A549 (cell line): ENCODE results near the gene PDPK1. TPM values are rescaled to one million over a fixed set of nuclear protein-coding genes. Genes with fewer than 3 reads are reported as not detected.

Experiments used
- ATAC-seq, 2 experiments: fragments of 200-7000 bp in 1 of 2; fragments of >200 bp in 1 of 2; cut with Nextera tagmentation in 1 of 2; cut with Tn5 transposase in 1 of 2; 3 replicates each; pipeline versions ENCODE4 v1.8.0 to v1.9.1; 2018 to 2020; ENCODE audit warnings: mild to moderate bottlenecking in 1 of 2, moderate library complexity in 1 of 2
- CTCF ChIA-PET: fragments of 300-600 bp; sonication (Branson Sonifier 250); formaldehyde crosslinking; extraction: SDS; loops from one replicate; lab custom pipeline; 2021; ENCODE audit warnings: antibody characterized with exemption, inconsistent platforms; lab: Yijun Ruan, JAX
- POLR2A ChIA-PET: fragments of 350-600 bp; formaldehyde crosslinking; extraction: SDS; loops from one replicate; lab custom pipeline; 2021; ENCODE audit warnings: antibody characterized with exemption, inconsistent platforms; lab: Yijun Ruan, JAX
- DNase-seq, 2 experiments: peaks; one replicate each; pipeline versions ENCODE4 v3.0.0 to v3.0.0-alpha.2; 2011 to 2016; ENCODE audit warnings: low read depth in 1 of 2, low spot score in 1 of 2
- FAIRE-seq: peaks from 2 replicates; lab custom pipeline; 2011; peaks lifted over from hg19 to GRCh38; lab: Jason Lieb, UNC
- H3K27ac ChIP-seq, 2 experiments: fragments of >200 bp; sonication (Bioruptor Twin); formaldehyde crosslinking; 3 replicates each; pipeline ENCODE4 v1.5.1; 2016 to 2017
- H3K4me1 ChIP-seq: fragments of >200 bp; sonication (Bioruptor Twin); formaldehyde crosslinking; 3 replicates; pipeline ENCODE4 v1.6.1; 2016
- H3K4me2 ChIP-seq: fragments of >200 bp; sonication (Bioruptor Twin); formaldehyde crosslinking; 3 replicates; pipeline ENCODE4 v1.6.1; 2016
- H3K4me3 ChIP-seq: fragments of >200 bp; sonication (Bioruptor Twin); formaldehyde crosslinking; 3 replicates; pipeline ENCODE4 v1.5.1; 2016
- H3K9me3 ChIP-seq: fragments of >200 bp; sonication (Bioruptor Twin); formaldehyde crosslinking; 3 replicates; pipeline ENCODE4 v1.6.1; 2016
- CBX8 ChIP-seq: fragments of 200-600 bp; sonication (generic); IDR thresholded peaks from 2 replicates; pipeline ENCODE4 v1.6.1; 2016
- CHD2 ChIP-seq: fragments of 150-350 bp; IDR thresholded peaks from 2 replicates; pipeline ENCODE4 v1.6.1; 2014; ENCODE audit warnings: low read length; ENCODE audit not compliant: partially characterized antibody
- GATA3 ChIP-seq: IDR thresholded peaks from 2 replicates; pipeline ENCODE4 v1.6.1; 2012; ENCODE audit warnings: borderline replicate concordance
- HDAC2 ChIP-seq: fragments of 200-600 bp; sonication (generic); IDR thresholded peaks from 2 replicates; pipeline ENCODE4 v1.6.1; 2016
- HOXB5 ChIP-seq: fragments of 250-450 bp; sonication (Bioruptor Pico); IDR thresholded peaks from 2 replicates; pipeline ENCODE4 v1.5.0; 2020; ENCODE audit warnings: mild to moderate bottlenecking, moderate library complexity
- JUNB ChIP-seq: fragments of >200 bp; sonication (Bioruptor Twin); formaldehyde crosslinking; IDR thresholded peaks from 2 replicates; pipeline ENCODE4 v1.6.1; 2016
- KDM5A ChIP-seq: fragments of 200-600 bp; sonication (generic); IDR thresholded peaks from 2 replicates; pipeline ENCODE4 v1.6.1; 2016; ENCODE audit warnings: antibody characterized with exemption, mild to moderate bottlenecking
- MYC ChIP-seq: IDR thresholded peaks from 2 replicates; pipeline ENCODE4 v1.6.1; 2012; ENCODE audit warnings: mild to moderate bottlenecking, inconsistent platforms, low read length, improper control_type of control experiment, borderline replicate concordance
- NR3C1 ChIP-seq: fragments of >200 bp; sonication (Bioruptor Twin); formaldehyde crosslinking; IDR thresholded peaks from 3 replicates; pipeline ENCODE4 v1.6.1; 2017
- POLR2AphosphoS2 ChIP-seq: conservative IDR thresholded peaks from 2 replicates; pipeline ENCODE4 v1.6.1; 2012; ENCODE audit warnings: low read length, improper control_type of control experiment, inconsistent platforms
- RARB ChIP-seq: fragments of 250-450 bp; sonication (Bioruptor Pico); IDR thresholded peaks from 2 replicates; pipeline ENCODE4 v1.8.0; 2021; ENCODE audit warnings: mild to moderate bottlenecking, moderate library complexity
- RCOR1 ChIP-seq: fragments of 150-350 bp; IDR thresholded peaks from 2 replicates; pipeline ENCODE4 v1.6.1; 2014; ENCODE audit warnings: antibody characterized with exemption, low read length, low read depth
- TFCP2L1 ChIP-seq: fragments of 250-450 bp; sonication (Bioruptor Pico); IDR thresholded peaks from 2 replicates; pipeline ENCODE4 v1.5.0; 2021; ENCODE audit warnings: mild to moderate bottlenecking
- ZC3H11A ChIP-seq: fragments of 450-650 bp; IDR thresholded peaks from 2 replicates; pipeline ENCODE4 v1.6.1; 2014; ENCODE audit warnings: antibody characterized with exemption, mild to moderate bottlenecking
- ZFP36 ChIP-seq: fragments of 450-650 bp; IDR thresholded peaks from 2 replicates; pipeline ENCODE4 v1.6.1; 2014; ENCODE audit warnings: borderline replicate concordance; ENCODE audit not compliant: partially characterized antibody
- ZSCAN20 ChIP-seq: fragments of 250-450 bp; sonication (Bioruptor Pico); IDR thresholded peaks from 2 replicates; pipeline ENCODE4 v1.8.0; 2022; ENCODE audit warnings: mild to moderate bottlenecking, moderate library complexity
- WGBS: methylation state at CpG from one replicate; pipeline ENCODE4 v1.1.6; 2017; ENCODE audit errors: missing lambda C conversion rate; 5-methylcytosine and 5-hydroxymethylcytosine counted together
- polyA plus RNA-seq, 4 experiments: library from polyadenylated mRNA; depleted of rRNA in 3 of 4; stranded (reverse); fragments of >200 nt; fragmentation: RNase III in 1 of 4; extraction: RNeasy Plus Mini Kit Qiagen cat#74134 plus additional on column Dnase treatment in 1 of 4; gene quantifications; 2 replicates in 3 of 4; 3 replicates in 1 of 4; pipeline ENCODE4 v1.2.3, GENCODE V29; 2011 to 2017
- TF ChIP-seq, protein P1 (sequence below): fragments of >200 bp; sonication (Bioruptor Twin); formaldehyde crosslinking; IDR thresholded peaks from 3 replicates; pipeline ENCODE4 v1.5.1; 2016
- TF ChIP-seq, protein P2 (sequence below): IDR thresholded peaks from 2 replicates; pipeline ENCODE4 v1.6.1; 2012; ENCODE audit warnings: low read depth, borderline replicate concordance
- TF ChIP-seq, protein P3 (sequence below): fragments of 250-450 bp; sonication (Bioruptor Pico); IDR thresholded peaks from 2 replicates; pipeline ENCODE4 v1.5.0; 2020; ENCODE audit warnings: low read depth, mild to moderate bottlenecking, moderate library complexity
- TF ChIP-seq, protein P4 (sequence below): fragments of 450-650 bp; IDR thresholded peaks from 2 replicates; pipeline ENCODE4 v1.6.1; 2014; ENCODE audit warnings: antibody characterized with exemption

PDPK1 gene
- polyA plus RNA-seq, 2 of the 4 experiments (the other 2 are of a cell fraction): 17.7 to 29.7 TPM

DNA sequence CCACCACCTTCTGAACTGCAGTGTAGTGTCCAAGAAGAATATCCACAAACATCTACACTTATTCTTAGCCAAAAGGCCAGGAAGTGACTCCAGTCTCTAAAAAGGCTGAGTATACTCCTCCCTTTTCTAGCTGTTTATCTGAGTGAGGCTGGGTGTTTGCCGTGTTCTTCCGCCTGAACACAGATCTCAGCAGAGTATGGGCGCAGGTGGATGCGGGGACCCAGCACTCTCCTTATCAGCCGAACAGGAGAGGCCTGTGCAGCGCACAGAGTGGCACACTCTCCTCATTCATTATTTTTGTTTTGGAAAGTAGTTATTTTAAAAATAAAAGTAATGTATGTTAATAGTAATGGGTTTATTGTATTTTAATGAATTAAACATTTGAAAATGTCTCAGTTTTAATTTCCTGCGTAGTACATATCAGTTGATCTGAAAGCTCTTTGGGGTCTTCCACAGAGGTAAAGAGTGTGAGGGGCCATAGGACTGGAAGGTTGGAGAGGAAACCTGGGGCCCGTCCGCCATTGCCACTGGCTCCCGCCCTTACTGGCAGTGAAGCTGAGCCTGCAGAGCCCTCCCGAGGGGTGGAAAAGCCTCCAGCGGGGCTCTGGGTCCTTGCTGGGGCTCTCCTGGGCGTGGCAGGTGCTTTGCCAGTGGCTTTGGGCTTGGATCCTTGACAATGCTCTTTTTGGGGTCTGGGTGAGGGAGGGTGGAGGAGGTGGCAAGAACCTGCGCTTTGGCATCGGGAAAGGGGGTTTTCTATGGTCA, 53.8 kb downstream of the PDPK1 start:
- ATAC-seq: no peak
- H3K27ac ChIP-seq: no peak overlapping the region
- H3K4me1 ChIP-seq: no peaks in the 10 kb centered on the region
- no peaks in the 10 kb centered on the region for H3K9me3 ChIP-seq
- DNase-seq: no peak
- no peak for FAIRE-seq
- TF ChIP-seq HOXB5 (CRISPR knock-in tag): no peak
- no peak for TF ChIP-seq RARB
- TF ChIP-seq TFCP2L1 (CRISPR knock-in tag): no peak
- no peak for TF ChIP-seq CBX8
- TF ChIP-seq, protein P1, sequence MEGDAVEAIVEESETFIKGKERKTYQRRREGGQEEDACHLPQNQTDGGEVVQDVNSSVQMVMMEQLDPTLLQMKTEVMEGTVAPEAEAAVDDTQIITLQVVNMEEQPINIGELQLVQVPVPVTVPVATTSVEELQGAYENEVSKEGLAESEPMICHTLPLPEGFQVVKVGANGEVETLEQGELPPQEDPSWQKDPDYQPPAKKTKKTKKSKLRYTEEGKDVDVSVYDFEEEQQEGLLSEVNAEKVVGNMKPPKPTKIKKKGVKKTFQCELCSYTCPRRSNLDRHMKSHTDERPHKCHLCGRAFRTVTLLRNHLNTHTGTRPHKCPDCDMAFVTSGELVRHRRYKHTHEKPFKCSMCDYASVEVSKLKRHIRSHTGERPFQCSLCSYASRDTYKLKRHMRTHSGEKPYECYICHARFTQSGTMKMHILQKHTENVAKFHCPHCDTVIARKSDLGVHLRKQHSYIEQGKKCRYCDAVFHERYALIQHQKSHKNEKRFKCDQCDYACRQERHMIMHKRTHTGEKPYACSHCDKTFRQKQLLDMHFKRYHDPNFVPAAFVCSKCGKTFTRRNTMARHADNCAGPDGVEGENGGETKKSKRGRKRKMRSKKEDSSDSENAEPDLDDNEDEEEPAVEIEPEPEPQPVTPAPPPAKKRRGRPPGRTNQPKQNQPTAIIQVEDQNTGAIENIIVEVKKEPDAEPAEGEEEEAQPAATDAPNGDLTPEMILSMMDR: no peak
- TF ChIP-seq, protein P2, sequence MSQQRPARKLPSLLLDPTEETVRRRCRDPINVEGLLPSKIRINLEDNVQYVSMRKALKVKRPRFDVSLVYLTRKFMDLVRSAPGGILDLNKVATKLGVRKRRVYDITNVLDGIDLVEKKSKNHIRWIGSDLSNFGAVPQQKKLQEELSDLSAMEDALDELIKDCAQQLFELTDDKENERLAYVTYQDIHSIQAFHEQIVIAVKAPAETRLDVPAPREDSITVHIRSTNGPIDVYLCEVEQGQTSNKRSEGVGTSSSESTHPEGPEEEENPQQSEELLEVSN: no peak
- TF ChIP-seq POLR2AphosphoS2: no peak
- TF ChIP-seq KDM5A: no peak
- TF ChIP-seq, protein P3, sequence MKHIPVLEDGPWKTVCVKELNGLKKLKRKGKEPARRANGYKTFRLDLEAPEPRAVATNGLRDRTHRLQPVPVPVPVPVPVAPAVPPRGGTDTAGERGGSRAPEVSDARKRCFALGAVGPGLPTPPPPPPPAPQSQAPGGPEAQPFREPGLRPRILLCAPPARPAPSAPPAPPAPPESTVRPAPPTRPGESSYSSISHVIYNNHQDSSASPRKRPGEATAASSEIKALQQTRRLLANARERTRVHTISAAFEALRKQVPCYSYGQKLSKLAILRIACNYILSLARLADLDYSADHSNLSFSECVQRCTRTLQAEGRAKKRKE (CRISPR knock-in tag): no peak
- no peak for TF ChIP-seq CHD2
- TF ChIP-seq, protein P4, sequence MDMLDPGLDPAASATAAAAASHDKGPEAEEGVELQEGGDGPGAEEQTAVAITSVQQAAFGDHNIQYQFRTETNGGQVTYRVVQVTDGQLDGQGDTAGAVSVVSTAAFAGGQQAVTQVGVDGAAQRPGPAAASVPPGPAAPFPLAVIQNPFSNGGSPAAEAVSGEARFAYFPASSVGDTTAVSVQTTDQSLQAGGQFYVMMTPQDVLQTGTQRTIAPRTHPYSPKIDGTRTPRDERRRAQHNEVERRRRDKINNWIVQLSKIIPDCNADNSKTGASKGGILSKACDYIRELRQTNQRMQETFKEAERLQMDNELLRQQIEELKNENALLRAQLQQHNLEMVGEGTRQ: no peak
- no peak for TF ChIP-seq RCOR1
- no peak for TF ChIP-seq ZFP36
- no peak for TF ChIP-seq JUNB
- 92% methylated on average over 15 of the region's 15 CpGs for WGBS
- CTCF ChIA-PET: interaction anchor here (1.5 kb wide), 1 partner anchor 11 kb away, joined by 5 read pairs; no protein-coding TSS in a partner anchor
- no peak overlapping the region for H3K4me3 ChIP-seq
- H3K4me2 ChIP-seq: no peak overlapping the region
- POLR2A ChIA-PET: interaction anchor here (0.7 to 2.6 kb wide), 3 partner anchors 11 to 266 kb away, joined by 3 to 12 read pairs (median 4); no protein-coding TSS in a partner anchor

DNA sequence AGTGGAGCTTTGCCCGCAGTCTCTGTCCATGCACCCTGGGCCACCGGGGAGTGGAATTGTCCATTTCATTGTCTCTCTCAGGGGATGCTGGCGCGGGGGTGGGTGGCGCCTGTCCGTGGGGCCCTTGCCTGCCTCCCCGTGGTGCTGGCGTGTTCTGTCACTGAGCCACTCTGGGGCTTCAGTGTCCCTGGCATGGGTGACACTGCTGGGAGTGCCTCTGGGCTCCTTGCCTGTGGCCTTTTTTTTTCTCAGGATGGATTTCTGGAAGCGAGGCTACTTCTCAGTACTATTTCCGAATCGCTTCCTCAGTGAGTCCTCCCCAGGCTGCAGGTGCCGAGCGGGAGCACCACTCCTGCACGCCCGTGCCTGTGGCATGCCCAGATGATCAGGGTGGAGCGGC, 55.0 kb downstream of the PDPK1 start:
- 89% methylated on average over 16 of the region's 16 CpGs for WGBS
- CTCF ChIA-PET: interaction anchor here (0.6 to 1.5 kb wide), 2 partner anchors 10 to 1191 kb away, joined by 3 to 5 read pairs; no protein-coding TSS in a partner anchor
- Histone ChIP-seq H3K4me3 (no peak overlapping the region), H3K27ac (no peak overlapping the region), H3K4me1 (no peaks in the 10 kb centered on the region), H3K4me2 (no peak overlapping the region), H3K9me3 (no peaks in the 10 kb centered on the region)
- no peak for DNase-seq
- POLR2A ChIA-PET: interaction anchor here (1.3 kb wide), 1 partner anchor 10 kb away, joined by 3 read pairs; no protein-coding TSS in a partner anchor
- no peak for TF ChIP-seq GATA3
- no peak for TF ChIP-seq MYC
- no peak for TF ChIP-seq ZSCAN20 (CRISPR knock-in tag)
- TF ChIP-seq ZC3H11A: no peak
- no peak for TF ChIP-seq HDAC2
- TF ChIP-seq NR3C1: no peak
- no peak for ATAC-seq
- FAIRE-seq: no peak
